IMR-90 (cell line): ENCODE data around the gene ZNF714. TPM values are rescaled to one million over a fixed set of nuclear protein-coding genes. Genes with fewer than 3 reads are reported as not detected.

Source experiments
- ATAC-seq: fragments of 200-7000 bp; cut with Tn5 transposase; 2 replicates; pipeline ENCODE4 v1.9.1; 2020; ENCODE audit warnings: low read depth, mild to moderate bottlenecking, moderate library complexity
- BruUV-seq: library from RNA; stranded (reverse); fragments of 400-500 nt; replicated peaks from 2 replicates; lab custom pipeline; 2021; lab: Mats Ljungman, UMichigan
- CTCF ChIA-PET: fragments of 300-600 bp; formaldehyde crosslinking; extraction: SDS; loops from one replicate; lab custom pipeline; 2021; ENCODE audit warnings: antibody characterized with exemption; lab: Yijun Ruan, JAX
- POLR2A ChIA-PET: fragments of 300-600 bp; sonication (Branson Sonifier 250); formaldehyde crosslinking; loops from one replicate; lab custom pipeline; 2022; ENCODE audit warnings: antibody characterized with exemption; ENCODE audit not compliant: unreplicated experiment; lab: Charles Lee
- DNase-seq: peaks from one replicate; pipeline ENCODE4 v3.0.0; 2013
- H2AFZ ChIP-seq: replicated peaks from 2 replicates; pipeline ENCODE3; 2013; ENCODE audit warnings: low read length, mild to moderate bottlenecking; ENCODE audit not compliant: poor library complexity
- H2AK5ac ChIP-seq: 2 replicates; pipeline ENCODE4 v1.6.1; 2013; ENCODE audit warnings: low read depth, low read length, inconsistent platforms
- H2AK9ac ChIP-seq: replicated peaks from 2 replicates; pipeline ENCODE3; 2013; ENCODE audit warnings: mild to moderate bottlenecking, low read depth, low read length, moderate library complexity; ENCODE audit not compliant: poor library complexity
- H2BK120ac ChIP-seq: 2 replicates; pipeline ENCODE4 v1.6.1; 2013; ENCODE audit warnings: low read depth, low read length, inconsistent platforms
- H2BK15ac ChIP-seq: 3 replicates; pipeline ENCODE4 v1.6.1; 2013; ENCODE audit warnings: low read depth, low read length, inconsistent platforms
- H2BK20ac ChIP-seq: 2 replicates; pipeline ENCODE4 v1.6.1; 2013; ENCODE audit warnings: low read depth, mild to moderate bottlenecking, inconsistent platforms, low read length, moderate library complexity
- H2BK5ac ChIP-seq: 2 replicates; pipeline ENCODE4 v1.6.1; 2013; ENCODE audit warnings: mild to moderate bottlenecking, low read depth, low read length, inconsistent platforms; ENCODE audit not compliant: poor library complexity, severe bottlenecking
- H3K14ac ChIP-seq: replicated peaks from 2 replicates; pipeline ENCODE4 v1.6.1; 2013; ENCODE audit warnings: low read depth, low read length, inconsistent platforms
- H3K18ac ChIP-seq: 2 replicates; pipeline ENCODE4 v1.6.1; 2013; ENCODE audit warnings: low read depth, low read length, control low read depth
- H3K23ac ChIP-seq: 2 replicates; pipeline ENCODE4 v1.6.1; 2013; ENCODE audit warnings: low read depth, low read length, inconsistent platforms
- H3K27ac ChIP-seq: 2 replicates; pipeline ENCODE4 v1.5.1; 2013; ENCODE audit warnings: mild to moderate bottlenecking, control low read depth, low read length; ENCODE audit not compliant: insufficient read depth
- H3K27me3 ChIP-seq: 2 replicates; pipeline ENCODE4 v1.6.1; 2013; ENCODE audit warnings: low read length; ENCODE audit not compliant: control insufficient read depth, insufficient read depth
- H3K36me3 ChIP-seq: 2 replicates; pipeline ENCODE4 v1.6.1; 2013; ENCODE audit warnings: low read length, mixed read lengths; ENCODE audit not compliant: control insufficient read depth, insufficient read depth
- H3K4ac ChIP-seq: 2 replicates; pipeline ENCODE4 v1.6.1; 2013; ENCODE audit warnings: low read depth, low read length, inconsistent platforms
- H3K4me1 ChIP-seq: 2 replicates; pipeline ENCODE4 v1.6.1; 2013; ENCODE audit warnings: low read length, mixed read lengths; ENCODE audit not compliant: control insufficient read depth, insufficient read depth
- H3K4me2 ChIP-seq: 2 replicates; pipeline ENCODE4 v1.6.1; 2013; ENCODE audit warnings: low read depth, mild to moderate bottlenecking, control low read depth, low read length, moderate library complexity
- H3K4me3 ChIP-seq: 2 replicates; pipeline ENCODE4 v1.5.1; 2013; ENCODE audit warnings: low read depth, mild to moderate bottlenecking, control low read depth, low read length, moderate library complexity; ENCODE audit not compliant: insufficient read depth
- H3K56ac ChIP-seq: 2 replicates; pipeline ENCODE4 v1.6.1; 2013; ENCODE audit warnings: low read length, inconsistent platforms; ENCODE audit not compliant: insufficient read depth; ENCODE audit errors: extremely low read depth
- H3K79me1 ChIP-seq, 2 experiments: 2 replicates each; pipeline ENCODE4 v1.6.1; 2013; ENCODE audit warnings: low read length in 2 of 2, inconsistent platforms in 1 of 2, low read depth in 1 of 2
- H3K9ac ChIP-seq: 2 replicates; pipeline ENCODE4 v1.6.1; 2013; ENCODE audit warnings: low read depth, low read length, control low read depth
- H3K9me1 ChIP-seq: 2 replicates; pipeline ENCODE4 v1.6.1; 2013; ENCODE audit warnings: low read length, inconsistent platforms; ENCODE audit not compliant: insufficient read depth
- H3K9me3 ChIP-seq: 2 replicates; pipeline ENCODE4 v1.6.1; 2013; ENCODE audit warnings: low read length; ENCODE audit not compliant: control insufficient read depth, insufficient read depth
- H4K20me1 ChIP-seq: 2 replicates; pipeline ENCODE4 v1.6.1; 2013; ENCODE audit warnings: low read length, inconsistent platforms; ENCODE audit not compliant: insufficient read depth
- H4K5ac ChIP-seq: 2 replicates; pipeline ENCODE4 v1.6.1; 2013; ENCODE audit warnings: mild to moderate bottlenecking, low read depth, low read length, control low read depth
- H4K8ac ChIP-seq, 2 experiments: 2 replicates each; pipeline ENCODE4 v1.6.1; 2013; ENCODE audit warnings: low read depth in 2 of 2, low read length in 2 of 2, control low read depth in 1 of 2, inconsistent platforms in 1 of 2
- H4K91ac ChIP-seq: 2 replicates; pipeline ENCODE4 v1.6.1; 2013; ENCODE audit warnings: low read depth, low read length, inconsistent platforms; ENCODE audit not compliant: insufficient read depth
- BHLHE40 ChIP-seq: fragments of 150-350 bp; IDR thresholded peaks from 2 replicates; pipeline ENCODE4 v1.6.1; 2016; ENCODE audit warnings: mild to moderate bottlenecking, low read depth, low read length
- CEBPB ChIP-seq: IDR thresholded peaks from 2 replicates; pipeline ENCODE4 v1.6.1; 2012; ENCODE audit warnings: low read depth, low read length, improper control_type of control experiment
- CHD1 ChIP-seq: IDR thresholded peaks from 2 replicates; pipeline ENCODE4 v1.6.1; 2012; ENCODE audit warnings: low read depth, low read length, improper control_type of control experiment
- FOS ChIP-seq: fragments of 150-350 bp; IDR thresholded peaks from 2 replicates; pipeline ENCODE4 v1.6.1; 2016; ENCODE audit warnings: low read depth, low read length
- MAFK ChIP-seq: IDR thresholded peaks from 2 replicates; pipeline ENCODE4 v1.6.1; 2012; ENCODE audit warnings: low read depth, low read length, improper control_type of control experiment
- MAZ ChIP-seq: IDR thresholded peaks from 2 replicates; pipeline ENCODE4 v1.6.1; 2012; ENCODE audit warnings: low read depth, mild to moderate bottlenecking, low read length, improper control_type of control experiment, moderate library complexity, borderline replicate concordance
- MXI1 ChIP-seq: IDR thresholded peaks from 2 replicates; pipeline ENCODE4 v1.6.1; 2012; ENCODE audit warnings: low read depth, mild to moderate bottlenecking, low read length, moderate library complexity, borderline replicate concordance
- NFE2L2 ChIP-seq: fragments of 150-350 bp; IDR thresholded peaks from 2 replicates; pipeline ENCODE4 v1.6.1; 2016; ENCODE audit warnings: low read depth, mild to moderate bottlenecking, low read length
- POLR2A ChIP-seq: IDR thresholded peaks from 2 replicates; pipeline ENCODE4 v1.6.1; 2012; ENCODE audit warnings: mild to moderate bottlenecking, low read depth, low read length
- RAD21 ChIP-seq: IDR thresholded peaks from 2 replicates; pipeline ENCODE4 v1.6.1; 2012; ENCODE audit warnings: low read length, improper control_type of control experiment
- RCOR1 ChIP-seq: IDR thresholded peaks from 2 replicates; pipeline ENCODE4 v1.6.1; 2012; ENCODE audit warnings: mild to moderate bottlenecking, low read length, improper control_type of control experiment; ENCODE audit not compliant: insufficient replicate concordance
- RFX5 ChIP-seq: IDR thresholded peaks from 2 replicates; pipeline ENCODE4 v1.8.0; 2012; ENCODE audit warnings: low read depth, mild to moderate bottlenecking, low read length, moderate library complexity
- SMC3 ChIP-seq: fragments of 150-350 bp; IDR thresholded peaks from 2 replicates; pipeline ENCODE4 v1.6.1; 2016; ENCODE audit warnings: low read depth, mild to moderate bottlenecking, antibody characterized with exemption, low read length, moderate library complexity
- dilution Hi-C: fragments of 300-500 bp; cut with HindIII; formaldehyde crosslinking; loops from one replicate; pipeline ENCODE4 v1.14.3; 2018; ENCODE audit warnings: low sequenced_read_pairs; ENCODE audit not compliant: unreplicated experiment
- in situ Hi-C: fragments of 300-500 bp; cut with MboI; formaldehyde crosslinking; loops from 3 replicates; pipeline ENCODE4 v1.14.3; 2019; ENCODE audit warnings: low sequenced_read_pairs, inconsistent platforms, mixed read lengths
- intact Hi-C: fragments of 100-400 bp; cut with micrococcal nuclease; formaldehyde crosslinking; loops from 2 replicates; pipeline ENCODE4 v1.10.0; 2022
- polyA plus RNA-seq, 3 experiments: library from polyadenylated mRNA; depleted of rRNA; stranded (reverse); fragments of >200 nt; gene quantifications; 2 replicates each; pipeline ENCODE4 v1.2.3, GENCODE V29; 2012; ENCODE audit warnings: low replicate concordance in 1 of 3
- total RNA-seq: library from RNA; depleted of rRNA; stranded (reverse); fragments of >200 nt; gene quantifications from 2 replicates; pipeline ENCODE4 v1.2.3, GENCODE V29; 2012
- TF ChIP-seq, protein P1 (sequence below): conservative IDR thresholded peaks from 2 replicates; pipeline ENCODE4 v1.5.1; 2012; ENCODE audit warnings: mild to moderate bottlenecking, low read depth, low read length, improper control_type of control experiment
- TF ChIP-seq, protein P2 (sequence below): fragments of 150-350 bp; IDR thresholded peaks from 2 replicates; pipeline ENCODE4 v1.6.1; 2017; ENCODE audit warnings: mild to moderate bottlenecking, antibody characterized with exemption, low read length, low read depth
- TF ChIP-seq, protein P3 (sequence below): fragments of 150-350 bp; IDR thresholded peaks from 2 replicates; pipeline ENCODE4 v1.6.1; 2016; ENCODE audit warnings: low read depth, mild to moderate bottlenecking, low read length, moderate library complexity, borderline replicate concordance

Gene ZNF714
- total and polyA plus RNA-seq, 2 of the 4 experiments (the other 2 are of a cell fraction): 7.2 to 14.3 TPM

DNA sequence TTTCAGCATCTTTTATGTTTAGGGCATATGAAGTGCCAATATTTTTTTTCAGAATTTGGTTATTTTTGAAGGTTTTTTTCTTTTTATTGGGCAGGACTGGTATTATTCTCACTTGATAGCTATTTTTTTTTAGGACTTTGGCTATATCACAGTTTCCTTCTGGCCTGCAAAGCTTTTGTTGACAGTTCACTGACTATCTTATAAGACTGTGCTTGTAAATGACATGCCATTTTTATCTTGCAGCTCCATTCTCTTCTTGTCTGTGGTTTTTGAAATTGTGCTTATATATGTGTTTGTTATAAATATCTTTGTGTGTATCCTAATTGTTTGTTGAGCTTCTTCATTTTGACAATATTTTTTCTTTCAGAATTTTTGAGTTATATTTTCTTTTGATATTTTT is 33.4 kb downstream of the ZNF714 start:
- H2BK5ac ChIP-seq: no peak overlapping the region
- no peak overlapping the region for H2AK9ac ChIP-seq
- DNase-seq (no peak), ATAC-seq (no peak)
- no peak overlapping the region for H2AK5ac ChIP-seq
- peaks cover 1% of the 10 kb centered on the region; the same call in 1 of the 2 replicates for H3K36me3 ChIP-seq
- no peaks in the 10 kb centered on the region for H3K4me1 ChIP-seq
- H3K4ac ChIP-seq: no peak overlapping the region
- H3K27me3 ChIP-seq: no peaks in the 10 kb centered on the region
- BruUV-seq: no TSS peak
- H4K20me1 ChIP-seq: no peaks in the 10 kb centered on the region
- no peak overlapping the region for H3K56ac ChIP-seq
- dilution Hi-C loops (no loop called here), intact Hi-C loops (no loop called here), in situ Hi-C loops (no loop called here)
- no peak overlapping the region for H4K91ac ChIP-seq
- H3K18ac ChIP-seq: no peak overlapping the region
- no peak overlapping the region for H3K27ac ChIP-seq
- H3K9me1 ChIP-seq: no peaks in the 10 kb centered on the region
- no peak overlapping the region for H2AFZ ChIP-seq
- no peak overlapping the region for H2BK15ac ChIP-seq
- TF ChIP-seq SMC3 (no peak), MAZ (no peak), CHD1 (no peak), RAD21 (no peak), BHLHE40 (no peak), CEBPB (no peak), NFE2L2 (no peak), RFX5 (no peak), MAFK (no peak), POLR2A (no peak), RCOR1 (no peak), MXI1 (no peak), FOS (no peak)
- TF ChIP-seq, protein P1, sequence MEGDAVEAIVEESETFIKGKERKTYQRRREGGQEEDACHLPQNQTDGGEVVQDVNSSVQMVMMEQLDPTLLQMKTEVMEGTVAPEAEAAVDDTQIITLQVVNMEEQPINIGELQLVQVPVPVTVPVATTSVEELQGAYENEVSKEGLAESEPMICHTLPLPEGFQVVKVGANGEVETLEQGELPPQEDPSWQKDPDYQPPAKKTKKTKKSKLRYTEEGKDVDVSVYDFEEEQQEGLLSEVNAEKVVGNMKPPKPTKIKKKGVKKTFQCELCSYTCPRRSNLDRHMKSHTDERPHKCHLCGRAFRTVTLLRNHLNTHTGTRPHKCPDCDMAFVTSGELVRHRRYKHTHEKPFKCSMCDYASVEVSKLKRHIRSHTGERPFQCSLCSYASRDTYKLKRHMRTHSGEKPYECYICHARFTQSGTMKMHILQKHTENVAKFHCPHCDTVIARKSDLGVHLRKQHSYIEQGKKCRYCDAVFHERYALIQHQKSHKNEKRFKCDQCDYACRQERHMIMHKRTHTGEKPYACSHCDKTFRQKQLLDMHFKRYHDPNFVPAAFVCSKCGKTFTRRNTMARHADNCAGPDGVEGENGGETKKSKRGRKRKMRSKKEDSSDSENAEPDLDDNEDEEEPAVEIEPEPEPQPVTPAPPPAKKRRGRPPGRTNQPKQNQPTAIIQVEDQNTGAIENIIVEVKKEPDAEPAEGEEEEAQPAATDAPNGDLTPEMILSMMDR: no peak
- TF ChIP-seq, protein P2, sequence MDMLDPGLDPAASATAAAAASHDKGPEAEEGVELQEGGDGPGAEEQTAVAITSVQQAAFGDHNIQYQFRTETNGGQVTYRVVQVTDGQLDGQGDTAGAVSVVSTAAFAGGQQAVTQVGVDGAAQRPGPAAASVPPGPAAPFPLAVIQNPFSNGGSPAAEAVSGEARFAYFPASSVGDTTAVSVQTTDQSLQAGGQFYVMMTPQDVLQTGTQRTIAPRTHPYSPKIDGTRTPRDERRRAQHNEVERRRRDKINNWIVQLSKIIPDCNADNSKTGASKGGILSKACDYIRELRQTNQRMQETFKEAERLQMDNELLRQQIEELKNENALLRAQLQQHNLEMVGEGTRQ: no peak
- TF ChIP-seq, protein P3, sequence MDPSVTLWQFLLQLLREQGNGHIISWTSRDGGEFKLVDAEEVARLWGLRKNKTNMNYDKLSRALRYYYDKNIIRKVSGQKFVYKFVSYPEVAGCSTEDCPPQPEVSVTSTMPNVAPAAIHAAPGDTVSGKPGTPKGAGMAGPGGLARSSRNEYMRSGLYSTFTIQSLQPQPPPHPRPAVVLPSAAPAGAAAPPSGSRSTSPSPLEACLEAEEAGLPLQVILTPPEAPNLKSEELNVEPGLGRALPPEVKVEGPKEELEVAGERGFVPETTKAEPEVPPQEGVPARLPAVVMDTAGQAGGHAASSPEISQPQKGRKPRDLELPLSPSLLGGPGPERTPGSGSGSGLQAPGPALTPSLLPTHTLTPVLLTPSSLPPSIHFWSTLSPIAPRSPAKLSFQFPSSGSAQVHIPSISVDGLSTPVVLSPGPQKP: no peak
- no peak overlapping the region for H4K5ac ChIP-seq
- POLR2A ChIA-PET: no interaction called here
- H2BK20ac ChIP-seq: no peak overlapping the region
- no peak overlapping the region for H2BK120ac ChIP-seq
- no peak overlapping the region for H3K9ac ChIP-seq
- CTCF ChIA-PET: no interaction called here
- H3K4me3 ChIP-seq: no peak overlapping the region
- no peak overlapping the region for H3K23ac ChIP-seq
- H3K4me2 ChIP-seq: no peak overlapping the region
- no peak overlapping the region for H3K14ac ChIP-seq
- peaks cover 2 to 3% of the 10 kb centered on the region in 2 experiments; a peak in 1 of 4 replicates for H3K79me1 ChIP-seq
- H3K9me3 ChIP-seq: peaks cover 2% of the 10 kb centered on the region; the same call in 1 of the 2 replicates
- no peak overlapping the region for H4K8ac ChIP-seq
